K562 (cell line): ENCODE results near the gene NFKB2. TPM values are rescaled to one million over a fixed set of nuclear protein-coding genes. Genes with fewer than 3 reads are reported as not detected.

Experiments
- ATAC-seq: fragments of 200-7000 bp; cut with Tn5 transposase; 3 replicates; pipeline ENCODE4 v1.9.1; 2020; ENCODE audit warnings: moderate library complexity
- BruUV-seq: library from RNA; stranded (reverse); fragments of 400-500 nt; replicated peaks from 2 replicates; lab custom pipeline; 2021; lab: Mats Ljungman, UMichigan
- CTCF ChIA-PET: fragments of 300-600 bp; formaldehyde crosslinking; extraction: SDS; loops from one replicate; lab custom pipeline; 2021; ENCODE audit warnings: low intra/inter-chr PET ratio; lab: Yijun Ruan, JAX
- POLR2A ChIA-PET: fragments of 300-600, 350-650 bp; sonication (Branson Sonifier 250); formaldehyde crosslinking; extraction: SDS; loops from one replicate; lab custom pipeline; 2021; ENCODE audit warnings: antibody characterized with exemption, inconsistent platforms; lab: Yijun Ruan, JAX
- DNase-seq, 4 experiments: peaks; one replicate each; pipeline versions ENCODE4 v3.0.0 to v3.0.0-alpha.2; 2011 to 2018; ENCODE audit warnings: low spot score in 3 of 4, mixed read lengths in 3 of 4; ENCODE audit errors: extremely low read depth in 1 of 4
- FAIRE-seq: peaks from 2 replicates; lab custom pipeline; 2011; peaks lifted over from hg19 to GRCh38; lab: Jason Lieb, UNC
- H2AFZ ChIP-seq: 2 replicates; pipeline ENCODE4 v1.6.0; 2011; ENCODE audit warnings: low read depth, low read length, control low read depth, inconsistent platforms
- H3K27ac ChIP-seq: fragments of 200-600 bp; 3 replicates; pipeline ENCODE4 v1.8.0; 2011; ENCODE audit warnings: low read depth, mild to moderate bottlenecking, control low read depth, inconsistent platforms, low read length, moderate library complexity, mixed read lengths; ENCODE audit errors: extremely low read depth
- H3K27me3 ChIP-seq, 2 experiments: fragments of 300-600 bp in 1 of 2; 2 replicates in 1 of 2; 3 replicates in 1 of 2; pipeline versions ENCODE4 v1.6.0 to v1.8.0; 2011; ENCODE audit warnings: inconsistent platforms in 2 of 2, low read length in 2 of 2, mild to moderate bottlenecking in 1 of 2, mixed read lengths in 1 of 2, moderate library complexity in 1 of 2; ENCODE audit not compliant: control insufficient read depth in 2 of 2, insufficient read depth in 2 of 2
- H3K36me3 ChIP-seq: fragments of 300-600 bp; 3 replicates; pipeline ENCODE4 v1.8.0; 2011; ENCODE audit warnings: mild to moderate bottlenecking, low read length, inconsistent platforms; ENCODE audit not compliant: control insufficient read depth, insufficient read depth
- H3K4me1 ChIP-seq, 2 experiments: fragments of 200-600 bp in 1 of 2; replicated peaks in 1 of 2; 2 replicates in 1 of 2; 3 replicates in 1 of 2; pipeline versions ENCODE4 v1.5.1 to v1.8.0; 2011; ENCODE audit warnings: inconsistent platforms in 2 of 2, low read length in 2 of 2, mild to moderate bottlenecking in 1 of 2, mixed read lengths in 1 of 2, moderate library complexity in 1 of 2; ENCODE audit not compliant: control insufficient read depth in 2 of 2, insufficient read depth in 2 of 2
- H3K4me2 ChIP-seq: 2 replicates; pipeline ENCODE4 v1.6.1; 2011; ENCODE audit warnings: low read length, control low read depth, inconsistent platforms, mixed read lengths; ENCODE audit not compliant: insufficient read depth
- H3K4me3 ChIP-seq: fragments of 200-600 bp; sonication (generic), shearing (Covaris generic); 2 replicates; pipeline ENCODE4 v1.5.1; 2016; ENCODE audit warnings: control low read depth, inconsistent platforms
- H3K79me2 ChIP-seq: fragments of 200-600 bp; 3 replicates; pipeline ENCODE4 v1.8.0; 2011; ENCODE audit warnings: low read length, inconsistent platforms; ENCODE audit not compliant: control insufficient read depth, insufficient read depth
- H3K9ac ChIP-seq, 2 experiments: 2 replicates each; pipeline versions ENCODE4 v1.6.0 to v1.6.1; 2011; ENCODE audit warnings: low read depth in 2 of 2, low read length in 2 of 2, control low read depth in 1 of 2, inconsistent platforms in 1 of 2, mild to moderate bottlenecking in 1 of 2, mixed read lengths in 1 of 2; ENCODE audit not compliant: insufficient read depth in 1 of 2
- H3K9me1 ChIP-seq: one replicate; pipeline ENCODE4 v1.6.0; 2011; ENCODE audit warnings: inconsistent platforms, mild to moderate bottlenecking, low read length, moderate library complexity; ENCODE audit not compliant: control insufficient read depth, insufficient read depth
- H3K9me3 ChIP-seq: replicated peaks from 2 replicates; pipeline ENCODE4 v1.5.1; 2011; ENCODE audit warnings: low read depth, low read length, inconsistent platforms; ENCODE audit not compliant: control insufficient read depth, insufficient read depth
- H4K20me1 ChIP-seq: replicated peaks from 2 replicates; pipeline ENCODE4 v1.6.1; 2011; ENCODE audit warnings: low read length, inconsistent platforms, mixed read lengths; ENCODE audit not compliant: control insufficient read depth, insufficient read depth
- DACH1 ChIP-seq: fragments of 450-650 bp; IDR thresholded peaks from 2 replicates; pipeline ENCODE4 v1.6.1; 2018; ENCODE audit not compliant: partially characterized antibody
- POLR3A ChIP-seq: IDR thresholded peaks from 2 replicates; pipeline ENCODE4 v1.6.1; 2011; ENCODE audit warnings: borderline replicate concordance, mild to moderate bottlenecking, moderate library complexity; ENCODE audit not compliant: insufficient read length, insufficient read depth; ENCODE audit errors: extremely low read depth
- SRSF7 ChIP-seq: fragments of 200-400 bp; formaldehyde crosslinking; optimal IDR thresholded peaks from 2 replicates; pipeline ENCODE3; 2017; ENCODE audit warnings: mild to moderate bottlenecking, low read depth, low read length
- WGBS: fragments of 100-300 bp; shearing (Covaris generic); methylation state at CpG from one replicate; pipeline ENCODE4 v1.1.6; 2016; ENCODE audit warnings: low coverage, mixed read lengths; ENCODE audit not compliant: insufficient coverage; ENCODE audit errors: missing lambda C conversion rate; 5-methylcytosine and 5-hydroxymethylcytosine counted together
- in situ Hi-C: fragments of 300-500 bp; cut with MboI; formaldehyde crosslinking; loops from 4 replicates; pipeline ENCODE4 v1.15.0; 2018; ENCODE audit warnings: inconsistent platforms, mixed read lengths
- intact Hi-C: fragments of 100-400 bp; cut with micrococcal nuclease; formaldehyde crosslinking; loops from 2 replicates; pipeline ENCODE4 v1.14.2; 2022
- polyA plus RNA-seq, 8 experiments: library from polyadenylated mRNA; depleted of rRNA in 4 of 8; stranded (reverse) in 5 of 8; unstranded in 3 of 8; fragments of >200 nt; fragmentation: Nextera tagmentation in 2 of 8; fragmentation: Illumina TruSeq in 1 of 8; extraction: Ambion mirVana in 2 of 8; extraction: Trizol in 1 of 8; gene quantifications; 2 replicates each; pipeline versions ENCODE4 v1.2.1 to v1.2.3, GENCODE V29; 2011 to 2014; ENCODE audit warnings: inconsistent platforms in 1 of 8, missing spikeins in 1 of 8
- total RNA-seq, 7 experiments: library from RNA; depleted of rRNA in 6 of 7; stranded (reverse); fragments of >200 nt in 6 of 7; fragmentation: Illumina TruSeq in 2 of 7; extraction: Trizol in 2 of 7; gene quantifications; 2 replicates each; pipeline versions ENCODE4 v1.2.1 to v1.2.3, GENCODE V29; 2011 to 2021; ENCODE audit warnings: low replicate concordance in 1 of 7
- TF ChIP-seq, protein P1 (sequence below): sonication (generic); formaldehyde crosslinking; IDR thresholded peaks from 2 replicates; pipeline ENCODE4 v1.8.0; 2022; ENCODE audit warnings: mild to moderate bottlenecking, missing genetic modification reagents, borderline replicate concordance

The NFKB2 gene
- total and polyA plus RNA-seq, 9 of the 15 experiments (the other 6 are each of a cell fraction or from before 2014, with no cell fraction given), result 0.07 to 20.3 (median 7.9) TPM

DNA sequence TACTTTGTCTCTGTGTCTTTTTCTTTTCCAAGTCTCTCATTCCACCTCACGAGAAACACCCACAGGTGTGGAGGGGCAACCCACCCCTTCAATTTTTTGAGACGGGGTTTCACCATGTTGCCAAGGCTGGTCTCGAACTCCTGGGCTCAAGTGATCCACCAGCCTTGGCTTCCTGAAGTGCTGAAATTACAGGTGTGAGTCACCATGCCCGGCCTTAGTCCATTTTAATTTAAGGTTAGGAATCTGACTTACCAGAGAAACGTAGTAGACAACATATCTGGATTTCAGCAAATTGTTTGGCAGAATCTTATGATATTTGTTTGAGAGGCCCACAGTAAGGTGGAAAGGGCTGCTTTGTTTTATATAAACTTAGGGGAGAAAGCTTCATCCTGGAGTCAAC lies 3.2 kb upstream of the NFKB2 start:
- POLR2A ChIA-PET, result interaction anchor here (1.0 kb wide), 1 partner anchor 10 kb away, joined by 3 read pairs; no protein-coding TSS in a partner anchor
- Histone ChIP-seq H3K79me2 (peaks cover 7% of the 10 kb centered on the region; the same call in 1 of the 3 replicates), H2AFZ (no peak overlapping the region), H3K9me3 (no peaks in the 10 kb centered on the region), H3K27ac (no peak overlapping the region), H3K4me3 (no peak overlapping the region), H3K4me1 (peaks cover 11 to 31% of the 10 kb centered on the region in 2 experiments; a peak in 4 of 5 replicates), H4K20me1 (no peaks in the 10 kb centered on the region), H3K4me2 (no peak overlapping the region), H3K36me3 (peaks cover 5% of the 10 kb centered on the region; the same call in 1 of the 3 replicates), H3K9ac (no peak overlapping the region), H3K9me1 (no peaks in the 10 kb centered on the region), H3K27me3 (no peaks in the 10 kb centered on the region)
- DNase-seq (no peak), FAIRE-seq (no peak), ATAC-seq (no peak)
- CTCF ChIA-PET, result no interaction called here
- WGBS, result 48% methylated on average over 3 of the region's 5 CpGs
- intact Hi-C loops (no loop called here), in situ Hi-C loops (loop anchor here (25.0 kb wide), 1 partner anchor 195 kb away; no protein-coding TSS in a partner anchor)
- no peak for TF ChIP-seq SRSF7
- TF ChIP-seq POLR3A, result no peak
- TF ChIP-seq, protein P1, sequence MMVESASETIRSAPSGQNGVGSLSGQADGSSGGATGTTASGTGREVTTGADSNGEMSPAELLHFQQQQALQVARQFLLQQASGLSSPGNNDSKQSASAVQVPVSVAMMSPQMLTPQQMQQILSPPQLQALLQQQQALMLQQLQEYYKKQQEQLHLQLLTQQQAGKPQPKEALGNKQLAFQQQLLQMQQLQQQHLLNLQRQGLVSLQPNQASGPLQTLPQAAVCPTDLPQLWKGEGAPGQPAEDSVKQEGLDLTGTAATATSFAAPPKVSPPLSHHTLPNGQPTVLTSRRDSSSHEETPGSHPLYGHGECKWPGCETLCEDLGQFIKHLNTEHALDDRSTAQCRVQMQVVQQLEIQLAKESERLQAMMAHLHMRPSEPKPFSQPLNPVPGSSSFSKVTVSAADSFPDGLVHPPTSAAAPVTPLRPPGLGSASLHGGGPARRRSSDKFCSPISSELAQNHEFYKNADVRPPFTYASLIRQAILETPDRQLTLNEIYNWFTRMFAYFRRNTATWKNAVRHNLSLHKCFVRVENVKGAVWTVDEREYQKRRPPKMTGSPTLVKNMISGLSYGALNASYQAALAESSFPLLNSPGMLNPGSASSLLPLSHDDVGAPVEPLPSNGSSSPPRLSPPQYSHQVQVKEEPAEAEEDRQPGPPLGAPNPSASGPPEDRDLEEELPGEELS (CRISPR knock-in tag), result no peak
- TF ChIP-seq DACH1, result no peak
- BruUV-seq, result no TSS peak
